ENCODE data around the gene WASF2.
"Not testable (repeated sequence)": the region's sequence is repeated elsewhere in the genome, so short reads cannot be mapped to it uniquely, and the experiment has no call there.

Gene WASF2

GRCh38 chr1:27394925-27395324 is 95.0 kb downstream of the WASF2 start:
- DNase-seq, result no peak

GRCh38 chr1:27394282-27394658 is 95.7 kb downstream of the WASF2 start:
- DNase-seq, result no peak

GRCh38 chr1:27393641-27394281 is 96.2 kb downstream of the WASF2 start:
- no peak for DNase-seq

- no peak for DNase-seq
Measured at GRCh38 chr1:27392778-27393635, 97.0 kb downstream of the WASF2 start.

GRCh38 chr1:27392096-27392777 is 97.7 kb downstream of the WASF2 start, which contains the start of gene GPR3:
Gene GPR3 (plus strand): TSS chr1:27392622. CDS start chr1:27393799, 1,177 bp downstream.
- DNase-seq, result peak; percentile 96

- DNase-seq, result peak; percentile 41
Measured at GRCh38 chr1:27391511-27392095, 98.4 kb downstream of the WASF2 start.

GRCh38 chr1:27388337-27389005 is 101.5 kb downstream of the WASF2 start:
- DNase-seq, result peak; percentile 86

GRCh38 chr1:27384797-27385196 is 105.2 kb downstream of the WASF2 start:
- not testable (repeated sequence) for DNase-seq

GRCh38 chr1:27383661-27384060 is 106.3 kb downstream of the WASF2 start:
- DNase-seq, result no peak

GRCh38 chr1:27383039-27383605 is 106.8 kb downstream of the WASF2 start, which contains the start of gene CD164L2:
Gene CD164L2 (minus strand): TSS chr1:27383333. CDS start chr1:27383239, 94 bp downstream.
- peak; percentile 67 for DNase-seq

GRCh38 chr1:27381969-27382762 is 107.8 kb downstream of the WASF2 start:
- no peak for DNase-seq

- no peak for DNase-seq
Measured at GRCh38 chr1:27380766-27381733, 108.9 kb downstream of the WASF2 start.

- no peak for DNase-seq
Measured at GRCh38 chr1:27380224-27380623, 109.7 kb downstream of the WASF2 start.

GRCh38 chr1:27379564-27380122 is 110.3 kb downstream of the WASF2 start:
- DNase-seq, result no peak

- no peak for DNase-seq
Measured at GRCh38 chr1:27377760-27378495, 112.0 kb downstream of the WASF2 start.

- no peak for DNase-seq
Measured at GRCh38 chr1:27374362-27375086, 115.4 kb downstream of the WASF2 start, which contains the start of gene FCN3. Gene FCN3 (minus strand): TSS chr1:27374824. CDS start chr1:27374818, 6 bp downstream.

GRCh38 chr1:27372808-27373690 is 116.9 kb downstream of the WASF2 start:
- no peak for DNase-seq

Measured in CD4-positive, alpha-beta T cell treated with Interleukin-17A for 4 hours (primary cell).